Loucy (cell line): Measurements from ENCODE around the gene PPARA.

Experiments used
- H2AFZ ChIP-seq: fragments of 200-600 bp; sonication (generic); 2 replicates; pipeline ENCODE4 v1.6.0; 2016; ENCODE audit warnings: antibody characterized with exemption, mild to moderate bottlenecking, low read length, moderate library complexity
- H3F3A ChIP-seq: fragments of 200-600 bp; 2 replicates; pipeline ENCODE4 v1.6.0; 2016; ENCODE audit warnings: antibody characterized with exemption, low read depth, mild to moderate bottlenecking
- H3K27me3 ChIP-seq: fragments of 200-600 bp; sonication (generic); 2 replicates; pipeline ENCODE4 v1.6.1; 2014; ENCODE audit warnings: low read length, mild to moderate bottlenecking; ENCODE audit not compliant: insufficient read depth, poor library complexity, severe bottlenecking
- H3K36me3 ChIP-seq: fragments of 200-600 bp; sonication (generic); 2 replicates; pipeline ENCODE4 v1.6.1; 2016; ENCODE audit warnings: low read length; ENCODE audit not compliant: insufficient read depth
- H3K4me1 ChIP-seq: fragments of 200-600 bp; sonication (generic); 2 replicates; pipeline ENCODE4 v1.5.1; 2014; ENCODE audit warnings: low read length, mild to moderate bottlenecking; ENCODE audit not compliant: insufficient read depth, poor library complexity, severe bottlenecking
- H3K4me2 ChIP-seq: fragments of 200-600 bp; sonication (generic); 2 replicates; pipeline ENCODE4 v1.6.0; 2014; ENCODE audit warnings: antibody characterized with exemption, low read length, low read depth, mild to moderate bottlenecking; ENCODE audit not compliant: poor library complexity, severe bottlenecking
- H3K4me3 ChIP-seq: fragments of 200-600 bp; sonication (generic); 2 replicates; pipeline ENCODE4 v1.5.1; 2014; ENCODE audit warnings: low read length, mild to moderate bottlenecking, mixed read lengths; ENCODE audit not compliant: poor library complexity, severe bottlenecking
- H3K79me2 ChIP-seq: fragments of 200-600 bp; sonication (generic); 2 replicates; pipeline ENCODE4 v1.6.1; 2014; ENCODE audit warnings: low read length; ENCODE audit not compliant: insufficient read depth
- H3K9ac ChIP-seq: fragments of 200-600 bp; sonication (generic); 2 replicates; pipeline ENCODE4 v1.6.0; 2014; ENCODE audit warnings: mild to moderate bottlenecking, low read depth, low read length, moderate library complexity; ENCODE audit not compliant: poor library complexity, severe bottlenecking
- H3K9me2 ChIP-seq: fragments of 200-600 bp; sonication (generic); replicated peaks from 2 replicates; pipeline ENCODE4 v1.6.1; 2016; ENCODE audit warnings: low read depth, low read length, mixed read lengths
- H3K9me3 ChIP-seq: fragments of 200-600 bp; sonication (generic); 2 replicates; pipeline ENCODE4 v1.6.1; 2014; ENCODE audit warnings: mild to moderate bottlenecking, antibody characterized with exemption, low read length, low read depth; ENCODE audit not compliant: insufficient read depth
- H4K20me1 ChIP-seq: fragments of 200-600 bp; sonication (generic); 2 replicates; pipeline ENCODE4 v1.6.0; 2014; ENCODE audit warnings: antibody characterized with exemption, low read length, mild to moderate bottlenecking; ENCODE audit not compliant: insufficient read depth, poor library complexity, severe bottlenecking
- CTCF ChIP-seq: fragments of 200-600 bp; sonication (generic); conservative IDR thresholded peaks from 2 replicates; pipeline ENCODE4 v1.5.1; 2014; ENCODE audit warnings: mild to moderate bottlenecking, antibody characterized with exemption, low read length
- EZH2phosphoT487 ChIP-seq: fragments of 200-600 bp; IDR thresholded peaks from 2 replicates; pipeline ENCODE4 v1.6.1; 2018; ENCODE audit warnings: antibody characterized with exemption, mild to moderate bottlenecking, moderate library complexity, borderline replicate concordance

Gene PPARA

GRCh38 chr22:46250783-46251125, 100.4 kb downstream of the PPARA start:
- no peak for TF ChIP-seq EZH2phosphoT487
- no peak for TF ChIP-seq CTCF
- H3K9me3 ChIP-seq = no peaks in the 10 kb centered on the region
- H2AFZ ChIP-seq = no peak overlapping the region
- H3K36me3 ChIP-seq = no peaks in the 10 kb centered on the region
- no peaks in the 10 kb centered on the region for H3F3A ChIP-seq
- H4K20me1 ChIP-seq = no peaks in the 10 kb centered on the region
- no peaks in the 10 kb centered on the region for H3K9me2 ChIP-seq
- peaks cover 71% of the 10 kb centered on the region for H3K79me2 ChIP-seq
- H3K27me3 ChIP-seq = no peaks in the 10 kb centered on the region
- peak overlapping the region; percentile 84 for H3K4me3 ChIP-seq
- peaks cover 66% of the 10 kb centered on the region for H3K4me1 ChIP-seq
- peak overlapping the region; percentile 95 for H3K9ac ChIP-seq
- H3K4me2 ChIP-seq = peak overlapping the region; percentile 86

- Histone ChIP-seq H3K27me3 (no peaks in the 10 kb centered on the region), H3K79me2 (peaks cover 66% of the 10 kb centered on the region), H2AFZ (no peak overlapping the region), H3K9ac (peak overlapping the region; percentile 95), H4K20me1 (no peaks in the 10 kb centered on the region), H3K9me2 (no peaks in the 10 kb centered on the region), H3K36me3 (no peaks in the 10 kb centered on the region), H3K4me3 (peak overlapping the region; percentile 84), H3K9me3 (no peaks in the 10 kb centered on the region), H3K4me1 (peaks cover 61% of the 10 kb centered on the region), H3F3A (no peaks in the 10 kb centered on the region), H3K4me2 (peak overlapping the region; percentile 86)
- no peak for TF ChIP-seq CTCF
- no peak for TF ChIP-seq EZH2phosphoT487
Measured at GRCh38 chr22:46251266-46251665, 100.9 kb downstream of the PPARA start.

- no peaks in the 10 kb centered on the region for H3K27me3 ChIP-seq
- H3K79me2 ChIP-seq = peaks cover 59% of the 10 kb centered on the region
- H3K9ac ChIP-seq = peak overlapping the region; percentile 95
- H3K4me2 ChIP-seq = peak overlapping the region; percentile 86
- H4K20me1 ChIP-seq = no peaks in the 10 kb centered on the region
- H3K36me3 ChIP-seq = no peaks in the 10 kb centered on the region
- no peak overlapping the region for H2AFZ ChIP-seq
- no peaks in the 10 kb centered on the region for H3K9me3 ChIP-seq
- peak overlapping the region; percentile 84 for H3K4me3 ChIP-seq
- H3F3A ChIP-seq = no peaks in the 10 kb centered on the region
- H3K9me2 ChIP-seq = no peaks in the 10 kb centered on the region
- no peak for TF ChIP-seq EZH2phosphoT487
- TF ChIP-seq CTCF = no peak
- H3K4me1 ChIP-seq = peaks cover 55% of the 10 kb centered on the region
Measured at GRCh38 chr22:46251816-46252380, 101.6 kb downstream of the PPARA start.
